HG02623 (cell line): ENCODE results near the gene LHFPL3.
"Not testable (repeated sequence)": the region's sequence is repeated elsewhere in the genome, so short reads cannot be mapped to it uniquely, and the experiment has no call there.

Experiments
- ATAC-seq: cut with Tn5 transposase; IDR thresholded peaks from one replicate; pipeline ENCODE4 v1.9.1; 2021; ENCODE audit warnings: moderate library complexity; ENCODE audit not compliant: unreplicated experiment

The LHFPL3 gene

DNA sequence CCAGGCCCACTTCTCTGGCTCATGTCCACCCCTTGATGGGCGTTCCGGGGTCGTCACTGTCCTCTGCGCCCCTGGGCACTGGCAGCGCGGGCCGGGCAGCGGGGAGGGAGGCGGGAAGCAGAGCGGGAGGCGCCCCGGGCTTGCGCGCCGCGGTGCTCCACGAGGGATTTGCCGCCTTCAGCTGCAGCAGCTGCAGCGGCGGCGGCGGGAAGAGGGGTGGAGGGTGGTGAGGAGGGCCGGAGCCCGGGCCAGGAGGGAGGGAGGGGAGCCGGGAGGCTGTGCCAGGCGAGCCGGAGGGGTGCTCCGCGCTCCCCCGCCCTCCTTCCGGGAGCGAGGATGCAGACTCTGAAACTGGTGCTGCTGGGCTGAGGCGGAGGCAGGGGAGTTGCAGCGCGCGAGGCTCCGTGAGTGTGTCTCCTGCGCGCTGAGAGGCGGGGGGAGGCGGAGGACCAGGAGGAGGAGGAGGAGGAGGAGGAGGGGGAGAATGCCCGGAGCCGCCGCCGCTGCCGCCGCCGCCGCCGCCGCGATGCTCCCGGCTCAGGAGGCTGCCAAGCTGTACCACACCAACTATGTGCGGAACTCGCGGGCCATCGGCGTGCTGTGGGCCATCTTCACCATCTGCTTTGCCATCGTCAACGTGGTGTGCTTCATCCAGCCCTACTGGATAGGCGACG is at the start of gene LHFPL3:
Gene LHFPL3 (plus strand): TSS at position 308 of the 674 bp plus-strand sequence.
- ATAC-seq, result no peak

DNA sequence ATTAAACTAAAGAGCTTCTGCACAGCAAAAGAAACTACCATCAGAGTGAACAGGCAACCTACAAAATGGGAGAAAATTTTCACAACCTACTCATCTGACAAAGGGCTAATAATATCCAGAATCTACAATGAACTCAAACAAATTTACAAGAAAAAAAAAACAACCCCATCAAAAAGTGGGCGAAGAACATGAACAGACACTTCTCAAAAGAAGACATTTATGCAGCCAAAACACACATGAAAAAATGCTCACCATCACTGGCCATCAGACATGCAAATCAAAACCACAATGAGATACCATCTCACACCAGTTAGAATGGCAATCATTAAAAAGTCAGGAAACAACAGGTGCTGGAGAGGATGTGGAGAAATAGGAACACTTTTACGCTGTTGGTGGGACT is 46.7 kb upstream of the LHFPL3 start:
- ATAC-seq, result not testable (repeated sequence)

DNA sequence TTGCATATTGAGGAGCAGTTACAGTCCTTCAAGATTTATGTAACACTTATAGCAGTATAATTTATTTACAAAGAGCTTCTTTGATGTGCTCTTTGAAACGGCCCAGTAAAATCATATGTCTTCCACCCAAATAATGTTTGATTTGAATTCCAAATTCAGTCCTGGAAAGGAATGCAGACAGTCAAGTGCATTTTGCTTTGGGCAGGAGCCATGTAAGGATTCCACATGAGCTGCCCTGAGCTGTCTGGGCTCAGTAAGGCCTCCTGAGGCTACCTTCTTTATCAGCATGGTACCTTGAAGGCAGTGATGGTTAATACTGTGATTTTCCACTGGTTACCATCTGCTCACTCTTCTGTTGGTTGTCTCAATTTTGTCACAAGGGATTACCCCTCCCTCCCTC is 41.6 kb upstream of the LHFPL3 start:
- ATAC-seq, result no peak

DNA sequence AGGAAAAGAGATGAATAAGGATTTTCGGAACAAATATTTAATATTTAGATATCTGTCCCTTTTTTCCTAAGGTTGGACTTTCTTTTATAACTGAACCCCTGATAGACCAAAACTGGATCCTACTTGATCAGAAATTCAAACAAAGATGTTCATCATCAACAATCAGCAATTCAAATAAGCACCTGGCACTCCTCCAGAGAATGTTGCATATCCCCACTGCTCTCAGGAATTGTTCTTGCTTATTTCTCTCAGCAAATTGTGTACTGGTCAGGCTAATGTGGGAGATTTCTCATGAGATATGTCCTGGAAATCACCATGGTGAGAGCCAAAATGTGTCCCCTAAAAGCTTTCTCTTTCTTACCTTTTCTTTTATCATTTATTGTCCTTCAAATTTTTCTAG is 40.3 kb upstream of the LHFPL3 start:
- no peak for ATAC-seq

DNA sequence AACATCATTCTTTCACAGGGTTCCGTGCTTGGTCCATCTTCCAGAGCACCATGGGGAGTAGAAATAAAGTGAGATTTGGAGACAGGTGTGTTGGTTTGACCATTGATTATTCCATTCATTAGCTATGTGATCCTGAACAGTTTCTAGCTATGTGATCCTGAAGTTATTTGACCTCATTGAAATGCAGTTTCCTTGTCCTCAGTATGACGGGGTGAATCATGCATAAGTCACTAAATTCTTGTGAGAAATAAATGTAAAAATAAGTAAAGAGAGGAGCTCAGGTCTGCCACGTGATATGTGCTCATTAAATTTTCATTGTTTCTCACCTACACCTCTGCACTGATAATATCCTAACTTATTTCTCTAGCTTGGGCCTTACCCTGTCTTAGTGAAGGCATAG is 34.1 kb upstream of the LHFPL3 start:
- ATAC-seq, result no peak

DNA sequence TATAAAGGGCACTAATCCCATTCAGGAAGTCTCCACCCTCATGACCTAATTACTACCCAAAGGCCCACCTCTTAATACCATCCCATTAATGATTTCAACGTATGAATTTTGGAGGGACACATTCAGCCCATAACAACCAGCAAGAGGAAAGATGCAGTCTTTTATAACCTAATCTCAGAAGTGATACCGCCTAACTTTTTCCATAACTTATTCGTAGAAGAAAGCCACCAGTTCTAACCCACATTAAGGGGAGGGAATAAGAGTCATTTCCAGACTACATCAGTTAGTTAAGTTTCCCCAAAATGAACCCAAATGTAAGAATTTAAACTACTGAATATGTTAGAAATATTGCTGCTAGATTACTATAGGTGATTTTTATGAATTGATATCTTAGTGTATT is 32.1 kb upstream of the LHFPL3 start:
- ATAC-seq, result no peak

DNA sequence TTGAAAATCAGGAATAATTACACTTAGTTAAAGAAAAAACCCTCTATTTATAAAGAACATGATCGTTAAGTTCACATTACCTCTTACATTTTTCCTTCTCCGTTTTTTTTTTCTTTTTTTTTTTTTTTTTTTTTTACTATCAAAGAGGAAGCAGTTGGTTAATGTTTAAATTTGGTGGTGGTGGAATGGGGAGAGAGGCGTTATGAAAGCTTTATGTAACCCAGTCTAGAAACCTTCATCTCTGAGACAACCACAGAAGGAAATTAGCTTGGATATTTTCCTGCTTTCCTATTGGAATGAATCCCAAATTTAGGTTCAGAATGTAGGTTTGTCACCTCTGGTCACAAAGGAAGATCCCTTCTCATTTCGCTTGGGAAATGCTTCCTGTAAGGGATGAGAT is 31.5 kb upstream of the LHFPL3 start:
- no peak for ATAC-seq

DNA sequence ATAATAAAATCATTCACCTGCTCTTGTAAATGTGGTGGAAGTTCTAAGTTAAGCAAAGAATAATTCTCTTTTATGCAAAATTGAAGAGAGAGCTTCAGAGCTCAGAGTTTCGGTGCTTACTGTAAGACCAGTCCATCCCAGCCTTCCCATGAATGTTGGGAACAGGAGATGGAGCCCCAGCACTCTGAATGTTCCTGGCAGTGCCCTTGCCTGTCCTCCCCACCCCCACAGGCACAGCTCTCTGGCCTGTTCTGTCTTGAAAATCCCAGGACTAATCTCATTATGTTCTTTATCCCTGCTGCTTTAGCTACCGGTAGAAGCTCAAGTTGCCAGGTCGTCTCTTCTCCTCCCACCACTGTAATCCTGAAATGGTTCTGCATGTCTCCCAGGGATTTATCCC is 29.1 kb upstream of the LHFPL3 start:
- ATAC-seq, result no peak

DNA sequence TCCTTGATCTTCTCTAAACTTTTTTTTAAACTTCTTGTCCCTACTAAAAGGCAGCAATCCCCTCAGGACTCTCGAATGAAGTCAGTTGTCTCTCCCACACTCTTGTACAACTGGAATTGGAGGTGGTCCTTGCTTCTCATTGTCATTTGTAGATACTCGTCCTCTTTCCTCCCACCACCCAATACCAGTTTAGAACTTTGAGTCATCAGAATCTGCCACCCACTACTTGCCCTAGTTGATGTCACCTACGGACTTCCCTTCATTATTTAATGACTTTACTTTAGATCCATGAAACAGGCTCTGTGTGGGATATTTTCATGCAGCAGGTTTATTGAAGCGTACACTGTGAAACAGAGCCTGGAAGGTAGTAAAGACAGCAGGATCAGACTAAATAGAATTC is 28.6 kb upstream of the LHFPL3 start:
- no peak for ATAC-seq

DNA sequence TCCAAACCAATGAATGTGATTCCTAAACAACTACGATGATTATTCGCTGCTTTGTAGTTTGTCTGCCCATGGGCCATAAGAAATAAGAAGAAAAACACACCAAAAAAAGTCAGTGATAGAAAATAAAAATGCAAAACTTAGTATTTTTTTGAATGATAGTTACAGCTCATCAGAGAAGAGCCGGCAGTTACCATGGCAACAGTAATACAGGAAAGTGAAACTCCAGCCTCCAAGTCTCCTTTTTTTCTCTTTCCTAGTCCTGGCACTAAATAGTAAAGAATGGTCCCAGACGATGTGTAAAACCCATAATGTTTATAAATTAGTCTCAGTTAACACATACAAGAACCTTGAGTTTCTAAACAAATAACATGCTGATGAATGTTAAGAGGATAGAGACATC is 21.6 kb upstream of the LHFPL3 start:
- no peak for ATAC-seq

DNA sequence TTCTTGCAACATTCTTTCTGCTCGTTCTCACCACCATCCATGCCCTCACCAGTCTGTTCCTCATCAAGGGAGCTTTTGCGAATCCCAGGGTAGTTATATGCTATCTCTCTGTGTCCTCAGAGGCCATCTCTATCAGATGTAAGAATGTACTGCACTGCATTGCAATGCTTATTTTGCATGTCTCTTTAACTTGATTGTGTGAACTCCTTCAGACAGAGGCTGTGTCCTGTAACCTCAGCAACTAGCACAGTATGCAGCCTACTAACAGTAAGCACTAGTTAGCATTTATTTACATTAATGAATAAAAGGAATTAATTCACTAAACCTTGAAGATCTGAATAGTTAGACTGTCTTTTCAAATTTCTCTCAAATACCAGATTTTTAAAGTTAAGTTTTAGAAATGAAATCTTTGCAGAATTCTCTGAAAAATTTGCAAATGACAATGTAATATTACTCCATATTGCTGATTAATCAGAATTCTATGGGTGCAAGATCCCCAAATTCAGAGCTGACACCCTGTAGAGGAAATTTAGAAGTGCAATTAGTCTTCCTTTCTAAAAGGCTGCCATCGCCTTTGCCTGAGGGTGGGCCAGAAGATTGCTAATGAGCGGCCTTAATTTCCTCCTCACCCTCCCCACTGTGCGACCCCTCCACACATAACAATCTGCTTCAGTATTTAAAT is 10.3 kb upstream of the LHFPL3 start:
- ATAC-seq, result no peak

DNA sequence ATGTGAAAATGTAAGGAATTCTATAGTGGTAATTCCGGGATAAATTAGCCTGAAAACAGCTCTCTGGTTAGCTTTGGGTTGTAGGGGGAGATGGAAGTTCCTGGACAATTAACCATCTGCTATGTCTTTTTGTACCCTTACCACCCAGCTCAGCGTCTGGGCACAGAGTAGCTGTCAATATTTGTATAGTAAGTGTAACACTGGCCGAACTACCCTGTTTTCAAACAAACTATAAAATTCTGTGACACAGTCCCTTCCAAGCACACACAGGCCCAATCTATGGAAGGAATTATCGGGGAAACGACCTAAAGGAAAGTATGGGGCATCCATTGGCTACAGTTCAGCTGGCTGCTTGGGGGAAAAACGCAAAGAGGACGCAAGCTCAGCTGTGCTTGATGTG is 869 bp upstream of the LHFPL3 start:
- ATAC-seq, result no peak

DNA sequence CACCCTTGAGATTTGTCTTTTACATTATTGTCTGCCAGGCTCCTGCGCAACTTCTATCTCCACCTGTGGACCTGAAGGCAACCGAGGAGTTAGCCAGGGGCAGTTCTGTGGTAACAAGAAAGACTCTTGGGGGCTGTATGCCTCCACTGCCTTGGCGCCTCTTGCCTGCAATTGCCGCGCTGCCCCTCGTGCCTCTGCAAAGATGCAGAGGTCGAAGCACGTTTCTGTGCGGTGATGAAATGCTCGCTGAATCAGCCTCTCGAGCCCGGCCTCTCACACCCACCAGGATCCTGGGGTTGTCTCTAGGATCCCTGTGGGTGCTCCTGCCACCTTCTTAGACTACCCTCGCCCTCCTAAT is 486 bp upstream of the LHFPL3 start:
- ATAC-seq, result no peak

DNA sequence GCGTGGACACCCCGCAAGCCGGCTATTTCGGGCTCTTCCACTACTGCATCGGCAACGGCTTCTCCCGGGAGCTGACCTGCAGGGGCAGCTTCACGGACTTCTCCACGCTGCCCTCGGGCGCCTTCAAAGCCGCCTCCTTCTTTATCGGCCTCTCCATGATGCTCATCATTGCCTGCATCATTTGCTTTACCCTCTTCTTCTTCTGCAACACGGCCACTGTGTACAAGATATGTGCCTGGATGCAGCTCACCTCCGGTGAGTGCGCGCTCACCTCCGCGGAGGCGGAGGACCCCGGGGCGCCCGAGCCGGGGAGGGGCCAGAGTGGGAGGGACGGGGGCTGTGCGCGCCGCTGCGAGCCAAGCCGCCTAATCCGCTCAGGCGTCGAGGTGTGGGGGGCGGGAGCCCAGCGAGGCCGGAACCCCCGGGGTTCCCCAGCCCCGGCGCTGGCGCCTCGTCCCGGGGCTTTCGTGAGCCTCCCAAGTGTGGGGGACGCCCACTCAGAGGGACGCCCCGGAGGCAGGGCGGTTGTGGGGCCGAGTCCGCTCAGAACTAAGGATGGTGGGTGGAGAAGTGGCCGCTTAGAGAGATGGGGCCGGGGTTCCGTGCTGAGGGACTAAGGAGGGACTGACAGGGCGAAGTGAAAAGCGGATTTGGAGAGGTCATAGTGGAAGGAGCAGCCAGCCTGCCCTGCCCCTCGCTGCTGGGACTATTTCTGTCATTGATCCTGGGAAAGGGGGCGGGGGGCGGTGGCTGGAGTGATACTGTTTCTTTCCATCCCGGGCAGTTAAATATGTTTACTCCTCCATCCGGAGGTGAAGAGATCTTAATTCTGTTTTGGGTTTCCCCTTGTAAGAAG is 795 bp downstream of the LHFPL3 start:
- no peak for ATAC-seq

DNA sequence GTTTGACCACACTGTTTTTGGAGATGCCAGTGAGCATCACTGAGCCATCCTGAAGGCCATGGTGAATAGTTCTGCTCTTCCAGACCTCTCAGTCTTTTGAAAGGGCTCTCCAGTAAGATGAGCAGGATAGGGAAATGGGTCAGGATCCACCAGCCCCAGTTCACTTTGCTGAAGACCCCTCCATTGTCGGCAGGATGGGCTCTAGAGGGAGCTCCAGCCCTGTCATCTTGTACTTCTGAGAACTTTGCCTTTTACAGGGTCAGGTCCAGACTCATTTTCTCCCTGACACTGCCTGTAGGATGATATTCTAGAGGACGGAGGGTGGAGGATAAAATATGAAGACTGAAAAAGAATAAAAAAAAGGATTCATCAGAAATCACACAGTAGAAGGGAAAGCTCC is 13.1 kb downstream of the LHFPL3 start:
- ATAC-seq, result no peak

DNA sequence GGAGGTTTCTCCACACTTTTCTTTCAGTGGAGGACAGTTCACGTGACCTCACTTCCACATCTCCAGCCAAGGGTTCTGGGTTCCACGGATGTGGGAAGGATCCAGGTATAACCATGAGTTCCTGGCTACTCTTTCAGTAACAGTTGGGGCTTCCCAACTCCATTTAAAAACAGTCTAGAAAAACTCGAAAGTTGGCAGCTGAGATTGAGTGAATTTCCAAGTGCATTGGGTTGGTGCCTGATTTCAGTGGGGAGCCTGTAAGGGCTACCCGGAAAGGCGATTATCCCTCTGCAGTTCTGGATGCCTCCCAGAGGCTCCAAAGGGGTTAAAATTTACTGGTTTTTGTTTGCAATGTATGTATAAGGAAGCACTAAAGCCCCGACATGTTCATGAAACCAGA is 24.3 kb downstream of the LHFPL3 start:
- ATAC-seq, result no peak

DNA sequence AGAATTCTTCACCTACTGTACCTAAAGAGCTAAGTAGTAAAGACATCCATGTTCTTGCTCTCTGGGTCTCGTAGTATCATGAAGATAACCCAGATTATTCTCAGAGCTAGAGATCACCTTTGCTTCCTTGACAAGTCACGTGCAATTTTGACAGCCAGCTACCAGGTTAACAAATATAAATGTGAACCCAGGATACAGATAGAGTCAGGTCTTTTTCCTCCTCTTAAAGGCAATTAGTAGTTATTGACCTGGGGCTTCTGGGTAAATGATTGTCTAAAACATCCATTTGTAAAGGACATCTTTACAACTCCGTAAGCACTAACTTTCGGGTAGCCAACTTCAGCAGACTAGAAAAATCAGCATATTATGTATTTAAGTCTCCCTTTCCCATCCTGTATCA is 28.8 kb downstream of the LHFPL3 start:
- no peak for ATAC-seq

DNA sequence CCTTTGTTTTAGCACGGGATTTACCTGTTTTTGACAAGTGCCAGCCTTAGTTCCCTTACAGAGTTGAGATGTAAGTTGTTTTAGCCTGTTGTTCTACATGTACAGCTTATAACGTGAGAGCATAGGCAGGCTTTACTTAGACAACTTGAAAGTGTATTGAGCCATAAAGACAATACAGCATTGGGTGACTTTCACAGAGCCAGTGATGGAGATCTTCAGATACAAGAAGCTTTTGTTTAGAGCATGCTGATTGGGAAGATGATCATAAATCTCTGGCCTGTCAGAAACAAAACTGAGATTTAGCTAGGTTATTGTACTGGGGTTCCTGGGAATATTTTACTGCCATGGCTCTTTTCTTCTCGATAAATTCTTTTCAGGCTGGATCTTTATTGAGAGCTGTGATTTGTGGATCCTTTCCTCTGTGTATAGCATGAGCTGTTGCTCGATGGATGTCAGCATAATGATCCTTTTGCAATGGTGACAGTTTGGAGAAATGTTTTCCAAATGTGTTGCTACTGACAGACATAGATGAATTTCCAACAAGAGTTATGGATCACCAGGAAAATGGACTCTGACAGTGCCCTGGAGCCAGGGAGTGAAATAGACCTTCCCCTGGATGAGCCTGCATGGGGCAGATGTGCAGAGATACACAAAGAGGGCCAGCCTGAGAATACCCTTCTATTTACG is 30.2 kb downstream of the LHFPL3 start:
- ATAC-seq, result no peak

DNA sequence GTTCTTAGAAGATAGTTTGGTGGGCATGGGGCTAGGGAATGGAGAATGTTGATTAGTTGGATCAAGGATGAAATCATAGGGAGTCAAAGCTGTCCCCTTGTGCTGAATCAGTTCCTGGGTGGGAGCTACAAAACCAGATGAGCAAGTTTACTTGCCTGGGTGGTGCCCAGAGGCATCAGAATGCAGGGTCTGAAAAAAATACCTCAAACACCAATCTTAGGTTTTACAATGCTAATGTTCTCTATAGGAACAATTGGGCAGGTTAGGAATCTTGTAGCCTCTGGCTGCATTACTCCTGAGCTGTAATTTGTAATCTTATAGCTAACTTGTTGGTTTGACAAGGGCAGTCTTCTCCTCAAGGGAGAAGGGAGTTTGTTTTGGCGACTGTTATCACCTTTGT is 34.4 kb downstream of the LHFPL3 start:
- ATAC-seq, result no peak

DNA sequence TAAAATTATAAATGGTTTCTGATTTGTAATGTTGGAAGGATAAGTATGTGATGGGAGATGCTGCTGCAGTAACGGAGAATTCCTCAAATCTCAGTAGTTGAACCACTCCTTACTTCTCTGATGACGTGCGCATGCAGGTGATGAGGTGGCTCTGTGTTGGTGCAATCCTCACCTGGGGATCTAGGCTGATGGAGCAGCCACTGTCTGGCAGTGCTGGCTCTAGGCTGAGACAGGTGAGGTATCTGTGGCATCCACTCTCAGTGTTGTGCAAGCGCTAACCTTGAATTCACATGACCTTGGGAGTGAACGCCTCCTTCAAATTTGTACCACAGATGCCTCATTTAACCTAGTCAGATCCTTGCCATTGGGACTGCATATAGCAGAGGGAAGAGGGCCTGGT is 35.0 kb downstream of the LHFPL3 start:
- no peak for ATAC-seq

DNA sequence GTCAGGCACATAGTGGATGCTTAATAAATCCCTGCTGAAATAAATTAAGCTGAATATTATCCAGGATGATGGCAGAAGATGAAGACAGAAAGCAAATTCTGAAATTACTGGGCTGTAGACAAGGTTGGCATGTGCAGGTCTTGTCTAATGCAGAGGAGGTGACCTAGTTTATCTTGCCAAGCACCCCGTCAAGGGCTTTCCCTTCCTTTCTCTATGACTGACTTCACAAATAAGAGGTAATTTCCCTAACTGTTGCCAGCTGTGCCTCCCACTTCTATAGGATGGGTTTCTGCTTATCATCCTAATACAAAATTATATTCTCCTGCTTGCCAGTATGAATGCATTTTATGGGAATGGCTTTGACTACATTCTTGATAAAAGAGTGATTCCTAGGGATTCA is 38.0 kb downstream of the LHFPL3 start:
- ATAC-seq, result no peak

DNA sequence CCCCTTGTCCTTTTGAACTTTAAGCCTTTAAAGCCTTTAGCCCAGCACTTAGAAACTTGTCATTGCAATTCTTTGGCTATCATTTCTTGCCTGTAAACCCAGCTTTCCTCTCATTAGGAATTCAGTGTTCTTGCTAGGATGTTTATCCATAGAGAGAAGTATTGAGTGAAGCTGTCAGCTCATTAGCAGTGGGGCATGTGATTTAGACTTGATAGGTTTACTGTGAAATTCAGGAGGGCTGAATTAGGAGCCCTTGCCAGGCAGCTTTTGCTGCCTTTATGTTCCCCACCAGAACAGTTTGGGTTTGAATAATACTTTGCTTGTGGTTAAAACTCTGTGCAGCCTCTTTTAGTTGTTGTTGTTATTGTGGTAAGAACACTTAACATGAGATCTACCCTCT is 39.5 kb downstream of the LHFPL3 start:
- no peak for ATAC-seq
